Measurements from ENCODE around the gene GRID1. TPM values are rescaled to one million over a fixed set of nuclear protein-coding genes. Genes with fewer than 3 reads are reported as not detected.

GRID1 gene
- total RNA-seq, 1 donor from 2014 or later = 7.1 TPM

GRCh38 chr10:86107131-86107530 lies 259.5 kb downstream of the GRID1 start:
- no peaks in the 10 kb centered on the region for H3K4me1 ChIP-seq
- intact Hi-C loops (cut with DNase I) = no loop called here
- no peak for DNase-seq (ENCODE audit: extremely low spot score in 2 of 2)
- no peaks in the 10 kb centered on the region for H3K9me3 ChIP-seq
- no peak for TF ChIP-seq CTCF (IDR thresholded peaks at IDR 0.05)
- TF ChIP-seq POLR2A (IDR thresholded peaks at IDR 0.05) = no peak
- TF ChIP-seq POLR2AphosphoS5 (IDR thresholded peaks at IDR 0.05; ENCODE audit: insufficient read depth in 1 of 2, low read depth in 1 of 2) = no peak
- no peak overlapping the region for H3K4me3 ChIP-seq
- no peak overlapping the region for H3K27ac ChIP-seq
- no peaks in the 10 kb centered on the region for H3K27me3 ChIP-seq
- H3K36me3 ChIP-seq = no peaks in the 10 kb centered on the region

GRCh38 chr10:86106616-86107015 lies 260.0 kb downstream of the GRID1 start:
- TF ChIP-seq POLR2AphosphoS5 (IDR thresholded peaks at IDR 0.05; ENCODE audit: insufficient read depth in 1 of 2, low read depth in 1 of 2) = no peak
- TF ChIP-seq CTCF (IDR thresholded peaks at IDR 0.05) = no peak
- no peak for TF ChIP-seq POLR2A (IDR thresholded peaks at IDR 0.05)
- intact Hi-C loops (cut with DNase I) = no loop called here
- no peaks in the 10 kb centered on the region for H3K9me3 ChIP-seq
- DNase-seq (ENCODE audit: extremely low spot score in 2 of 2) = peak in 1 of 2 donors; percentile 32
- H3K4me1 ChIP-seq = no peaks in the 10 kb centered on the region
- H3K36me3 ChIP-seq = no peaks in the 10 kb centered on the region
- no peak overlapping the region for H3K4me3 ChIP-seq
- H3K27me3 ChIP-seq = no peaks in the 10 kb centered on the region
- H3K27ac ChIP-seq = no peak overlapping the region

- no peak overlapping the region for H3K4me3 ChIP-seq
- no peaks in the 10 kb centered on the region for H3K27me3 ChIP-seq
- TF ChIP-seq POLR2AphosphoS5 (IDR thresholded peaks at IDR 0.05; ENCODE audit: insufficient read depth in 1 of 2, low read depth in 1 of 2) (no peak), POLR2A (IDR thresholded peaks at IDR 0.05) (no peak), CTCF (IDR thresholded peaks at IDR 0.05) (no peak)
- H3K36me3 ChIP-seq = no peaks in the 10 kb centered on the region
- no peak overlapping the region for H3K27ac ChIP-seq
- intact Hi-C loops (cut with DNase I) = no loop called here
- H3K9me3 ChIP-seq = no peaks in the 10 kb centered on the region
- H3K4me1 ChIP-seq = no peaks in the 10 kb centered on the region
- DNase-seq (ENCODE audit: extremely low spot score in 2 of 2) = peak in 1 of 2 donors; percentile 56
Observed at GRCh38 chr10:86105640-86106039, 261.0 kb downstream of the GRID1 start.

GRCh38 chr10:86105181-86105580 lies 261.4 kb downstream of the GRID1 start:
- intact Hi-C loops (cut with DNase I) = no loop called here
- H3K36me3 ChIP-seq = no peaks in the 10 kb centered on the region
- no peaks in the 10 kb centered on the region for H3K9me3 ChIP-seq
- H3K4me1 ChIP-seq = no peaks in the 10 kb centered on the region
- no peak overlapping the region for H3K27ac ChIP-seq
- peak in 1 of 2 donors; percentile 81 for DNase-seq (ENCODE audit: extremely low spot score in 2 of 2)
- TF ChIP-seq CTCF (IDR thresholded peaks at IDR 0.05) (no peak), POLR2A (IDR thresholded peaks at IDR 0.05) (no peak), POLR2AphosphoS5 (IDR thresholded peaks at IDR 0.05; ENCODE audit: insufficient read depth in 1 of 2, low read depth in 1 of 2) (no peak)
- no peaks in the 10 kb centered on the region for H3K27me3 ChIP-seq
- H3K4me3 ChIP-seq = no peak overlapping the region

- no peaks in the 10 kb centered on the region for H3K9me3 ChIP-seq
- intact Hi-C loops (cut with DNase I) = no loop called here
- H3K4me3 ChIP-seq = no peak overlapping the region
- H3K27ac ChIP-seq = no peak overlapping the region
- no peak for TF ChIP-seq CTCF (IDR thresholded peaks at IDR 0.05)
- no peak for TF ChIP-seq POLR2AphosphoS5 (IDR thresholded peaks at IDR 0.05; ENCODE audit: insufficient read depth in 1 of 2, low read depth in 1 of 2)
- TF ChIP-seq POLR2A (IDR thresholded peaks at IDR 0.05) = no peak
- no peak for DNase-seq (ENCODE audit: extremely low spot score in 2 of 2)
- H3K36me3 ChIP-seq = no peaks in the 10 kb centered on the region
- no peaks in the 10 kb centered on the region for H3K27me3 ChIP-seq
- H3K4me1 ChIP-seq = no peaks in the 10 kb centered on the region
Observed at GRCh38 chr10:86104611-86105145, 261.9 kb downstream of the GRID1 start.
